Measurements from ENCODE around the gene MPV17.

The MPV17 gene

DNA sequence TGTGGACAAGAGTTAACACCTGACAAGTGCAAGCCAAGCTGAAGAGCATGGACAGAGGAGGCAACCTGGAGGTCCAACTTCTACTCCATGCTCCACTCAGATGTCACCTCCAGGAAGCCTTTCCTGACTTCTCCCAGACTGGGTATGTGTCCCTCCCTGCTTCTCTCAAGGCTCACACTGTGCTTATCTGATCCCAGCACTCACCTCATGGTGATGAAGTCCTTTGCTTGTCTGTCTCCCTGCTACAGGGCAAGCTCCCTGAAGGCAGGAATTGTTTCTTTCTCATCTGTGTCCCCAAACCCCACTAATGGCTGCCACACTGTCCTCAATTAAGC is 57.4 kb downstream of the MPV17 start:
- no peak for DNase-seq (ENCODE audit: low read depth in 2 of 2)

DNA sequence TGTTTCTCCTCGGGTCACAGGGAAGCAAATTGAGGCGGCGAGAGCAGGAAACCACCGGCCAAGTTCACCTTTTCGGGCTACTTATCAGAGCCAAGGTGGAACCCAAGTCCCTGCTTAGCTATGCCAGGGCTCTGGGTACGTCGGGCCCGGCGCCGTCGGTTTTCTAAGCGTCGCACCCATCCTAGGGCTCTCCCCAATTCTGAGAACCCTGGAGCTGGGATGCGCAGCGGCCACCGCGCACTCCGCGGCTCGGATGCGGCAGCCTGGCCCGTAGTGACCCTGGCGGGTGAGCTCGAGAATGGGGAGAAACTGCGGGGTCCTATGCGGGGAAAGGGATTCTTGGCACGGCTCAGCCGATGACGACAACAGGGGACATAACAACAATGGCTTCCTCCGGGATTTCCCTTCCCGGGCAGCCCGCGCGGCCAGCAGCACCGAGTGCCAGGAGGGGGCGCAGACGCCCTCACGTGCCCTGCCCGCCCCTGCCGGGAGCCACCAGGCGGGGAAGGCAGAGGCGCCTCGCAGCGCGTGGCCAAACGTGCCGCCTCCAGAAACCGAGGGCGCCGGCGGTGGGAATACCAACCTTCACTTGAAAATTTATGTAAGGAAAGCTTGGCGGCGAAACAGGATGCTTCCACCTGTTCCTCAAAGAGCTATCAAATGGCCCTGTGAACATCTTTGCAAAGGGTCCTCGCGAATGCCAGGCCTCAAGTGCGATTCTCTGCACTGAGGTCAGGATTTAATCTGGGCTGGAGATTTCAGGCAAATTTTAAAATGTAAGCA is 58.0 kb downstream of the MPV17 start:
- peak; percentile 7 to 56 for DNase-seq (ENCODE audit: low read depth in 2 of 2)

DNA sequence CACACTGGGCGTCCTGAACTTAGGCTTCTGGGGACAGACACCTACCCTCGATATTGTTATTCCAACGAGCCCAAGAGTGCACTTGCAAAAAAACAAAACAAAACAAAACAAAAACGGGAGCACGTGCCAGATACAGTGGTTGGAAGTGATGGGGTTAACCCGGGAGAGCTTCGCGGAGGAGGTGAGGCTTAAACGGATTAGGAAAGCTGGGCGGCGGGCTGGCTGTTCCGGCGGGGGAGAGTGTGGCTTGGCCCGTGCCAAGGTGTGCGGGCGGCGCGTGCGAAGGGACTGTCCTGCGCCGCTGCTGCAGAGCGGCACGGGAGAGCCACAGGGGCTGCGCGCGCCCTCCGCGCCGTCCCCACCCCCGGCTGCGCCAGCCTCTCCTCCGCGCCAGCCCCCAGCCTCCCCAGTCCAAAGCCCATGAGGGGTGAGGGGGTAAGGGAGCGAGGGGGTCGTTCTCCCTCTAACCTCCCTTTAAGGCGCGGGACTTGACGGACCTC is 58.6 kb downstream of the MPV17 start:
- no peak for DNase-seq (ENCODE audit: low read depth in 2 of 2)

DNA sequence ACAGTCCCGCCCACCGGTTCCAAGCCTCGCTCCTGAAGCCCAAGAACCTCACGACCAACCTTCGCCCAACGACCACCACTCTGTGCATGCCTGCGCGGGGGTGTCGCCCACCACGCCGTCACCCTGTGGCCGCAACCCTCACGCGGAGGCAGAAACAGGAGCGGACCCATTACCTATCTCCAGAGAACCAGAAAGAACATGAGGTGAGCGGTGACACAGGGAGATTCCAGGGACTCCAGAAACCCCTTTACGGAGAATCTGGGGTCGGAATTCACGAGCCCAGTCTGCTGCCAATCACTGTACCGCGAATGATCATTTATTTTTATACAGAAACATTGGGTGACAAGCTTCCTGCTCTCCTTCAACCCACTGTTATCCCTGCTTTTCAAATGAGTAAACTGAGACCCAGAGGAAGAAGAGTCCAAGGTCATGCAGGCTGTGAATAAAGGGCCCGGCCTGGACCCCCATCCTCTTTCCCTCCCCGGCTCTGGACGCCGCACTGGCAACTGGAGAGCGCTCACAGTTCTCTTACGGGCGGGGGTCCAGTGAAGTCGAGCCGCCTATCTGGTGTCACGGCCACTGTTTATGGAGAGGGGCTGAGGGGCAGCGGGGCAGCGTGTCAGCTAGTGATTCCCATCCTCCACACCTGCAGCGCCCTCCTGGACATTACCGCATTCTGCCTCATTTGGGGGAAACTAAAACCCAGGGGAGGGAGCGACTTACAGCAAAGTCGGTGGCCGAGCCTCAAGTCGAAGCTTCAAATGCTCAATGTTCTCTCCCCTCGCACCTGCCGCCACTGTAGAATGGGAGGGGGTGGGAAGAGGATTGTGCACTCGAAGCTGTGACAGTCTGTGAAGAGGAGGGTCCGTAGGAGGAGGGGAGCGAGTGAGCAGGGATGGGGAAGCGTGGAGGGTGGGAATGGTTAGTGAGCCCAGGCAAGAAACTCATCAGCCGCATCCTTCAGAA is 59.3 kb downstream of the MPV17 start:
- DNase-seq (ENCODE audit: low read depth in 2 of 2), result no peak

DNA sequence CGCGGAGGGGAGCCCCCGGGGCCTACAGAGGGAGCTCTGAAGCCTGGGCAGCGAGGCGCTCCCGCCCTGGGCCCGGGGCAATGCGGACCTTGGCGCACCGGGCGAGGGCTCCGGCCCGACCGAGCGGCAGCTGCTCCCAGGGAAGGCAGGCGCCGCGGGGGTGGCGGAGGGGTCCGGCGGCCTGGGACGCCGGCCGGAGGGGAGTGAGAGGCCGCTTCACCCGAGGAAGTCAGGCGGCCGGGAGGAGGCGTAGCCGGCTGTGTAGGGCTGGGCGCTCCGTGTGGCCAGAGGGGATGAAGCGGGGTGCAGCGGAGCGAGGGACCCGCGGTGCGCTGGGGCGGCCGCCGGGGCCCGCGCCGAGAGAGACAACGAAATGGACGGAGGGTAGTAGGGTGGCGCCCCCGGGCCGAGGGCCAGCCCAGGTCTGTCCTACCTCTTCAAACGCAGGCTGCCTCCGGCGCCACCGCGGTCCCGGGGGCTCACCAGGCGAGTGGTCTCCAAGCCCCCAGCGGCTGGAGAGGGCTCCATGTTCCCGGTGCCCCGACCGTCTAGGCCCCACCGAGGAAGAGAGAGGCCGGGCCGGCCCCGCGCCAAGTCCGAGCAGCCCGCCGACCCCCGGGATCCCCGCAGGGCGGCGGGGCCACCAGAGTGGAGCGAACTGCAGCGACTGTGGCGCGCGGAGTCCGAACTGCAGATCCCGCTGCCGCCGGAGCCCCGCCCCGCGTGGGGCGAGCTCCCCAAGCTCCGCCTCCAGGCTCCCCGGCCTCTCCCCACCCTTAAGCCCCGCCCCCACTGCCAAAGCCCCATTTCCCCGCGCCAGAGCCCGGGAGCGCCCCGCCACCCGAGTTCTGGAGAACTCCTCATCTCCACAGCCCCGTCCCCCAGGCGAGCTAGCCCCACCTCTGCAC is 60.3 kb downstream of the MPV17 start, which contains the start of gene SLC30A3:
Gene SLC30A3 (minus strand): TSS at position 669 of the 908 bp plus-strand sequence. CDS start 141 bp downstream, at position 528.
- peak; percentile 44 to 66 for DNase-seq (ENCODE audit: low read depth in 2 of 2)

DNA sequence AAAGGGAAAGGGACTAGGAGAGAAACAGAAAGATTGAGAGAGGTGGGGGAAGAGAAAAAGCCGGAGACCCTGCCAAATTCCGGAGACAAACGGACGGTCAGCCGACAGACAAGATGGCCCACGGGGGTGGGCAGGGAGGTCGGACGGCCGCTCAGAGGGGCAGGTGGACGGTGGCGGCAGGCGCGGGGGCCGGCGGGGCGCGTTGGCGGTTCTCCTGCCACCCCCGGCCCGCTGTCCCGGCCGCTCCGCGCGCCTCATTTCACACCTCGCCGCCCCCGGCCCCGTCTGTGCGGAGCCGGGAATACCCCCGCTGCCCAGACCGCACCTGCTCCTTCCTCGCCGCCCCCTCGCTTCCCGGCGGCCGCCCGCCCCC is 61.0 kb downstream of the MPV17 start:
- no peak for DNase-seq (ENCODE audit: low read depth in 2 of 2)

DNA sequence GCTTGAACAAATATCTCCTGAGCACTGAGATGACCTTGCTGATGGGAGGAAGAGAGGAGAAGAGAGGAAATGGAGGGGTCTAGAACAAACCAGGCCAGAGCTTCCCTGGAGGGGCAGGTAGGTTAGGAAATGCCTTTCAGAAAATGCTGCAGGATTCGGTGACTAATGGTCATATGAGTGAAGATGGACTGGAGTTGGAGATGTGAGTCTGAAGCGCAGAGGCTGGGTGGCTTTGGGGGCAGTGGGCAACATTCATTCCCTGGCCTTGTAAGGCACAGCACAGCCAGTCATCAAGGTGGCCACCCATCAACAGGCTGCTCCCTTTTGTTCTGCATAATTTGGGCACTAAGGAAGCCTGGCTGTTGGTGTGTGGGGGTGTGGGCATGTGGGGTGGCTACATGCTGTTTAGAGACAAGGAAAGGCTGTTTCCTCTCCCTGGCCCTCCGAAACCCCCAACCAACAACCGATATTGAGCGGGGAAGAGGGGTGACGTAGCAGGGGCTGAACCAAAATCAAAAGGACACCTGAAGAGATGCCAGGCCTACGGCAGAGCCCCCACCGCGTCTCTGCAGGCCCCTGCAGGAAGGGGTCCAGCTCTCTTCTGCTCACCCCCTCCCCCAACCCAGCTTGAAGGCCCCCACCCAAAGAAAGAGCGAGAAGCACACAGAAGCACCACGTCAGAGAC is 61.5 kb downstream of the MPV17 start:
- no peak for DNase-seq (ENCODE audit: low read depth in 2 of 2)

Measured in stimulated activated CD8-positive, alpha-beta memory T cell treated with anti-CD3 and anti-CD28 coated beads, Interleukin-7, amount 100 ng/mL, for 4 hours (primary cell).